ENCODE measurements around the gene LAPTM5. TPM values are rescaled to one million over a fixed set of nuclear protein-coding genes. Genes with fewer than 3 reads are reported as not detected.

Gene LAPTM5
- total and polyA plus RNA-seq, 2 donors = 88.6 to 364 TPM

GRCh38 chr1:30782361-30783255 is 25.0 kb upstream of the LAPTM5 start:
- Histone ChIP-seq H3K4me1 (ENCODE audit: control insufficient read depth in 2 of 2, insufficient read depth in 2 of 2, low read length in 2 of 2) (peaks cover 4 to 21% of the 10 kb centered on the region in 2 donors), H3K4me3 (ENCODE audit: low read length in 2 of 2) (no peak overlapping the region)

GRCh38 chr1:30781906-30782305 is 24.3 kb upstream of the LAPTM5 start:
- no peak overlapping the region for H3K27ac ChIP-seq (ENCODE audit: low read depth in 1 of 2, low read length in 1 of 2)
- peaks cover 0 to 13% of the 10 kb centered on the region in 2 donors for H3K27me3 ChIP-seq (ENCODE audit: control insufficient read depth in 2 of 2, insufficient read depth in 1 of 2, low read length in 1 of 2)
- no peaks in the 10 kb centered on the region for H3K36me3 ChIP-seq (ENCODE audit: control insufficient read depth in 2 of 2, insufficient read depth in 2 of 2, low read length in 1 of 2)
- no peak overlapping the region for H3K4me3 ChIP-seq (ENCODE audit: low read length in 2 of 2)
- H3K4me1 ChIP-seq (ENCODE audit: control insufficient read depth in 2 of 2, insufficient read depth in 2 of 2, low read length in 2 of 2) = peaks cover 4 to 21% of the 10 kb centered on the region in 2 donors
- DNase-seq (ENCODE audit: low read depth in 6 of 9, low spot score in 9 of 9) = no peak
- 82% methylated on average over 10 of the region's 10 CpGs for WGBS
- no peaks in the 10 kb centered on the region for H3K9me3 ChIP-seq (ENCODE audit: control insufficient read depth in 2 of 2, insufficient read depth in 1 of 2, low read length in 1 of 2)

More at GRCh38 chr1:30782361-30783255, 25.0 kb upstream of the LAPTM5 start:
- peak in 5 of 9 donors; percentile 52 to 74 (median 61) for DNase-seq (ENCODE audit: low read depth in 6 of 9, low spot score in 9 of 9)
- Histone ChIP-seq H3K27me3 (ENCODE audit: control insufficient read depth in 2 of 2, insufficient read depth in 1 of 2, low read length in 1 of 2) (peaks cover 0 to 14% of the 10 kb centered on the region in 2 donors), H3K36me3 (ENCODE audit: control insufficient read depth in 2 of 2, insufficient read depth in 2 of 2, low read length in 1 of 2) (no peaks in the 10 kb centered on the region), H3K27ac (ENCODE audit: low read depth in 1 of 2, low read length in 1 of 2) (no peak overlapping the region), H3K9me3 (ENCODE audit: control insufficient read depth in 2 of 2, insufficient read depth in 1 of 2, low read length in 1 of 2) (no peaks in the 10 kb centered on the region)
- WGBS = 22% methylated on average over 25 of the region's 25 CpGs

- Histone ChIP-seq H3K27me3 (ENCODE audit: control insufficient read depth in 2 of 2, insufficient read depth in 1 of 2, low read length in 1 of 2) (peaks cover 0 to 8% of the 10 kb centered on the region in 2 donors), H3K4me3 (ENCODE audit: low read length in 2 of 2) (no peak overlapping the region), H3K27ac (ENCODE audit: low read depth in 1 of 2, low read length in 1 of 2) (no peak overlapping the region), H3K4me1 (ENCODE audit: control insufficient read depth in 2 of 2, insufficient read depth in 2 of 2, low read length in 2 of 2) (peaks cover 4 to 21% of the 10 kb centered on the region in 2 donors), H3K9me3 (ENCODE audit: control insufficient read depth in 2 of 2, insufficient read depth in 1 of 2, low read length in 1 of 2) (peaks cover 0 to 2% of the 10 kb centered on the region in 2 donors), H3K36me3 (ENCODE audit: control insufficient read depth in 2 of 2, insufficient read depth in 2 of 2, low read length in 1 of 2) (no peaks in the 10 kb centered on the region)
- no peak for DNase-seq (ENCODE audit: low read depth in 6 of 9, low spot score in 9 of 9)
- WGBS = 67% methylated on average over 5 of the region's 5 CpGs
Observed at GRCh38 chr1:30780409-30780808, 22.8 kb upstream of the LAPTM5 start.

- WGBS = 22% methylated on average over 12 of the region's 12 CpGs
- peak; percentile 63 to 90 (median 77) for DNase-seq (ENCODE audit: low read depth in 6 of 9, low spot score in 9 of 9)
- H3K4me3 ChIP-seq (ENCODE audit: low read length in 2 of 2) = no peak overlapping the region
- peaks cover 4 to 21% of the 10 kb centered on the region in 2 donors for H3K4me1 ChIP-seq (ENCODE audit: control insufficient read depth in 2 of 2, insufficient read depth in 2 of 2, low read length in 2 of 2)
- H3K27me3 ChIP-seq (ENCODE audit: control insufficient read depth in 2 of 2, insufficient read depth in 1 of 2, low read length in 1 of 2) = peaks cover 0 to 7% of the 10 kb centered on the region in 2 donors
- H3K27ac ChIP-seq (ENCODE audit: low read depth in 1 of 2, low read length in 1 of 2) = no peak overlapping the region
- H3K9me3 ChIP-seq (ENCODE audit: control insufficient read depth in 2 of 2, insufficient read depth in 1 of 2, low read length in 1 of 2) = peaks cover 0 to 2% of the 10 kb centered on the region in 2 donors
- no peaks in the 10 kb centered on the region for H3K36me3 ChIP-seq (ENCODE audit: control insufficient read depth in 2 of 2, insufficient read depth in 2 of 2, low read length in 1 of 2)
Observed at GRCh38 chr1:30779294-30780071, 21.9 kb upstream of the LAPTM5 start.

GRCh38 chr1:30778979-30779293 is 21.4 kb upstream of the LAPTM5 start:
- Histone ChIP-seq H3K9me3 (ENCODE audit: control insufficient read depth in 2 of 2, insufficient read depth in 1 of 2, low read length in 1 of 2) (peaks cover 0 to 2% of the 10 kb centered on the region in 2 donors), H3K4me3 (ENCODE audit: low read length in 2 of 2) (no peak overlapping the region), H3K36me3 (ENCODE audit: control insufficient read depth in 2 of 2, insufficient read depth in 2 of 2, low read length in 1 of 2) (no peaks in the 10 kb centered on the region), H3K4me1 (ENCODE audit: control insufficient read depth in 2 of 2, insufficient read depth in 2 of 2, low read length in 2 of 2) (peaks cover 4 to 21% of the 10 kb centered on the region in 2 donors), H3K27ac (ENCODE audit: low read depth in 1 of 2, low read length in 1 of 2) (no peak overlapping the region), H3K27me3 (ENCODE audit: control insufficient read depth in 2 of 2, insufficient read depth in 1 of 2, low read length in 1 of 2) (peaks cover 0 to 7% of the 10 kb centered on the region in 2 donors)
- 95% methylated on average over 6 of the region's 6 CpGs for WGBS
- DNase-seq (ENCODE audit: low read depth in 6 of 9, low spot score in 9 of 9) = no peak

GRCh38 chr1:30778154-30778978 is 20.8 kb upstream of the LAPTM5 start:
- Histone ChIP-seq H3K27ac (ENCODE audit: low read depth in 1 of 2, low read length in 1 of 2) (no peak overlapping the region), H3K36me3 (ENCODE audit: control insufficient read depth in 2 of 2, insufficient read depth in 2 of 2, low read length in 1 of 2) (no peaks in the 10 kb centered on the region), H3K4me3 (ENCODE audit: low read length in 2 of 2) (no peak overlapping the region), H3K27me3 (ENCODE audit: control insufficient read depth in 2 of 2, insufficient read depth in 1 of 2, low read length in 1 of 2) (peaks cover 0 to 6% of the 10 kb centered on the region in 2 donors), H3K9me3 (ENCODE audit: control insufficient read depth in 2 of 2, insufficient read depth in 1 of 2, low read length in 1 of 2) (peaks cover 0 to 2% of the 10 kb centered on the region in 2 donors), H3K4me1 (ENCODE audit: control insufficient read depth in 2 of 2, insufficient read depth in 2 of 2, low read length in 2 of 2) (peaks cover 4 to 21% of the 10 kb centered on the region in 2 donors)
- WGBS = 79% methylated on average over 11 of the region's 11 CpGs
- DNase-seq (ENCODE audit: low read depth in 6 of 9, low spot score in 9 of 9) = no peak

- H3K27ac ChIP-seq (ENCODE audit: low read depth in 1 of 2, low read length in 1 of 2) = no peak overlapping the region
- WGBS = 90% methylated on average over 4 of the region's 4 CpGs
Observed at GRCh38 chr1:30777904-30778153, 20.3 kb upstream of the LAPTM5 start.

GRCh38 chr1:30777060-30777903 is 19.7 kb upstream of the LAPTM5 start:
- peaks cover 0 to 2% of the 10 kb centered on the region in 2 donors for H3K9me3 ChIP-seq (ENCODE audit: control insufficient read depth in 2 of 2, insufficient read depth in 1 of 2, low read length in 1 of 2)
- H3K4me3 ChIP-seq (ENCODE audit: low read length in 2 of 2) = no peak overlapping the region
- H3K36me3 ChIP-seq (ENCODE audit: control insufficient read depth in 2 of 2, insufficient read depth in 2 of 2, low read length in 1 of 2) = no peaks in the 10 kb centered on the region
- peaks cover 0 to 3% of the 10 kb centered on the region in 2 donors for H3K27me3 ChIP-seq (ENCODE audit: control insufficient read depth in 2 of 2, insufficient read depth in 1 of 2, low read length in 1 of 2)
- 94% methylated on average over 23 of the region's 23 CpGs for WGBS
- H3K27ac ChIP-seq (ENCODE audit: low read depth in 1 of 2, low read length in 1 of 2) = no peak overlapping the region
- H3K4me1 ChIP-seq (ENCODE audit: control insufficient read depth in 2 of 2, insufficient read depth in 2 of 2, low read length in 2 of 2) = peaks cover 4 to 11% of the 10 kb centered on the region in 2 donors
- DNase-seq (ENCODE audit: low read depth in 6 of 9, low spot score in 9 of 9) = no peak

More at GRCh38 chr1:30777904-30778153, 20.3 kb upstream of the LAPTM5 start:
- no peak for DNase-seq (ENCODE audit: low read depth in 6 of 9, low spot score in 9 of 9)
- H3K4me1 ChIP-seq (ENCODE audit: control insufficient read depth in 2 of 2, insufficient read depth in 2 of 2, low read length in 2 of 2) = peaks cover 4 to 17% of the 10 kb centered on the region in 2 donors
- peaks cover 0 to 2% of the 10 kb centered on the region in 2 donors for H3K9me3 ChIP-seq (ENCODE audit: control insufficient read depth in 2 of 2, insufficient read depth in 1 of 2, low read length in 1 of 2)
- H3K27me3 ChIP-seq (ENCODE audit: control insufficient read depth in 2 of 2, insufficient read depth in 1 of 2, low read length in 1 of 2) = peaks cover 0 to 3% of the 10 kb centered on the region in 2 donors
- H3K4me3 ChIP-seq (ENCODE audit: low read length in 2 of 2) = no peak overlapping the region
- H3K36me3 ChIP-seq (ENCODE audit: control insufficient read depth in 2 of 2, insufficient read depth in 2 of 2, low read length in 1 of 2) = no peaks in the 10 kb centered on the region
